SJCRH30 (cell line): ENCODE data around the gene DNLZ. TPM values are rescaled to one million over a fixed set of nuclear protein-coding genes. Genes with fewer than 3 reads are reported as not detected.
A peak's percentile ranks its signal among the peaks of the same experiment; 100 is the strongest.

Source experiments
- DNase-seq, 2 experiments: peaks; one replicate each; pipeline ENCODE4 v3.0.0-alpha.2; 2015 to 2020
- H3K27ac ChIP-seq: fragments of 250-450 bp; sonication (Bioruptor Pico); 2 replicates; pipeline ENCODE4 v1.5.1; 2020; ENCODE audit warnings: mild to moderate bottlenecking, moderate library complexity
- H3K27me3 ChIP-seq: fragments of 250-450 bp; sonication (Bioruptor Pico); 2 replicates; pipeline ENCODE4 v1.5.1; 2020; ENCODE audit warnings: mild to moderate bottlenecking, moderate library complexity
- H3K36me3 ChIP-seq: fragments of 250-450 bp; sonication (Bioruptor Pico); 2 replicates; pipeline ENCODE4 v1.5.1; 2020; ENCODE audit warnings: mild to moderate bottlenecking, moderate library complexity
- H3K4me1 ChIP-seq: fragments of 250-450 bp; sonication (Bioruptor Pico); 2 replicates; pipeline ENCODE4 v1.5.1; 2020; ENCODE audit warnings: mild to moderate bottlenecking, moderate library complexity
- H3K4me3 ChIP-seq: fragments of 250-450 bp; sonication (Bioruptor Pico); 2 replicates; pipeline ENCODE4 v1.5.1; 2020; ENCODE audit warnings: mild to moderate bottlenecking, moderate library complexity
- H3K9me3 ChIP-seq: fragments of 250-450 bp; sonication (Bioruptor Pico); replicated peaks from 2 replicates; pipeline ENCODE4 v1.5.1; 2020; ENCODE audit warnings: mild to moderate bottlenecking, moderate library complexity
- total RNA-seq: library from RNA; depleted of rRNA; stranded (reverse); fragments of >200 nt; shearing (Covaris generic); gene quantifications from 2 replicates; pipeline ENCODE4 v1.2.3, GENCODE V29; 2014

DNLZ gene
- total RNA-seq, 1 experiment from 2014 or later = 17.0 TPM

DNA sequence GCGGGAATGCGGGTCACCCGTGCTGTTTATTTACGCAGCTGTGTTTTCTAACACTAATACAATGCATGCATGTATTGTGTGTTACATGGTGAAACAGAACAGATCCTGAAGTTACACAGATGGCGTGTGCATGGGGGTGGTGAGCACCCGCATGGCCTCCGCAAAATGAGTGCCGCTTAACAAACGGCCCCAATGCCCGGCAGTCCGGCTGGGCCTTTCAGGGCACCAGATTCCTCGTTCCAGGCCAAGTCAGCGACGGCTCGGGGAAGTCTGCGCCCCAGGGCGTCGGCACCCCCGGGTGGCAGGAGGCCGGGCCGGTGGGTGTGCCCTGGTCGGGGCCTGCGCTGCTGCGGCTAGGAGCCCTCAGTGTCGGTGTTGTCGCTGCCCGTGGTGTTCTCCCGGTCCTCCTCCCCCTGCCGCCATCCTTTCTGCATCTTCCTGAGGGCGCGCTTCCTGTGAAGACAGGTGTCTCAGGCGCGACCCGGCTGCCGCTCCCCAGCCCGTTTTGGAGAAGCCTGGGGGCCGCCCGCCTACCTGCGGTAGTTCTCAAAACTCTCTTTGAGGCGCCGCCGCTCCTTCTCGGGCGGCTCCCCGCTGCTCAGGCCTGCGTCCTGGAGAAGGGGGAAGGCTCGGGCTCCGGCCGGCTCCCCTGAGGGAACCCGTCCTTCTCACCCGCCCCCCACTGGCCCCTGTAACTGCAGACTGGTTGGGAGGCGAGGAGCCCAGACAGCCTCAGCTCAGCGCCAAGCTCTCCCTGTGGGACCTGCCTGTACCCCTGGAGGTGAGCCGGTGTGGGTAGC is 605 bp upstream of the DNLZ start:
- Histone ChIP-seq H3K36me3 (peaks cover under 1% of the 10 kb centered on the region; the same call in 1 of the 2 replicates), H3K9me3 (no peaks in the 10 kb centered on the region), H3K4me1 (peaks cover 9% of the 10 kb centered on the region), H3K27ac (no peak overlapping the region), H3K27me3 (no peaks in the 10 kb centered on the region), H3K4me3 (peak overlapping the region; percentile 94)
- no peak for DNase-seq

DNA sequence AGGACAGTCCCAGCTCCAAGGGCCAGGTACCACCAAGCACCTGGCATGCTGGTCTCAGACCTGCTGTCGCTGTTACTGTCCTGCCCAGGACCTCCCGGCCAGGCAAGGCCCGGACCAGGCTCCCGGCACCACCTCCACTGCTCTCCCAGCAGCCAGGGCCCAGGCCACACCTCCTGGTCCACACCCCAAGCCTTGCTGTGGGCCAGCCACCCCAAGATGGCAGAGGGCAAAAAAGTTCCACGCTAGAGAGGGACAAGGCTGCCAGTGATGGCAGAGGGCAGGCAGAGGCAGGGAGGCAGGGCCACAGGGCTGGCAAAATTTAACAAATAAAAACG is 1.1 kb downstream of the DNLZ start:
- Histone ChIP-seq H3K4me3 (no peak overlapping the region), H3K9me3 (no peaks in the 10 kb centered on the region), H3K36me3 (no peaks in the 10 kb centered on the region), H3K27ac (no peak overlapping the region), H3K27me3 (no peaks in the 10 kb centered on the region), H3K4me1 (peaks cover 9% of the 10 kb centered on the region)
- DNase-seq = no peak

DNA sequence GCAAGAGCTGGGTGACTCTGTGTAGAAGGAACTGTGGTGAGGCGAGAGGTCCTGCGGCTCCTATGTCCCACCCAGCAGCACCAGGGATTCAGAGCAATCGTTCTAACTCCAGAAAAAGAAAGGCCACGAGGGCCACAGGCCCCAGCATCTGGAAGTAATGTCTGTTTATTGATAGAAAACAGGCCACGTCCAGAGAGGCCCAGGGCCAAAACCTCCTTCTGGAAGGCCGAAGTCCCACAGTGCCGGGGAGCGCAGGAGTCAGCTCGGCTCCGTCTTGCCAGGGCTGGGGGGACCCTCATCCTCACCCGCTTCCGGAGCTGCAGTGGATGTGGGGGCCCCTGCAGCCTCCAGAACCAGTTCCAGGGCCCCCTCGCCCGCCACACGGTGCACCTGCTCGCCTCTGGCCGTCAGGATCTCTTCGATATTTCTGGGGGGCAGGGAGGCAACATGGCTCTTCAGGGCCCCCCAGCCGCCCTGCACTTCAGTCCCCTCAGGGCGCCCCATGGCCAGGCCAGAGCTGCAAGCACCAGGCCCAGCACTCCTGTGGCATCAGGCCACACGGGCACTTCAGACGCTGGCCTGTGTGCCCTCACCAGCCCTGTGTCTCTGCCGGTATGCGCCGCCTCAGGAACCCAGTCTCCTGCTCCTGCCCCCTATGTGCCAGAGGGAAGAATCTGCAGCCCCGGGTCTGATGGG is 1.6 kb downstream of the DNLZ start:
- H3K27ac ChIP-seq = no peak overlapping the region

DNA sequence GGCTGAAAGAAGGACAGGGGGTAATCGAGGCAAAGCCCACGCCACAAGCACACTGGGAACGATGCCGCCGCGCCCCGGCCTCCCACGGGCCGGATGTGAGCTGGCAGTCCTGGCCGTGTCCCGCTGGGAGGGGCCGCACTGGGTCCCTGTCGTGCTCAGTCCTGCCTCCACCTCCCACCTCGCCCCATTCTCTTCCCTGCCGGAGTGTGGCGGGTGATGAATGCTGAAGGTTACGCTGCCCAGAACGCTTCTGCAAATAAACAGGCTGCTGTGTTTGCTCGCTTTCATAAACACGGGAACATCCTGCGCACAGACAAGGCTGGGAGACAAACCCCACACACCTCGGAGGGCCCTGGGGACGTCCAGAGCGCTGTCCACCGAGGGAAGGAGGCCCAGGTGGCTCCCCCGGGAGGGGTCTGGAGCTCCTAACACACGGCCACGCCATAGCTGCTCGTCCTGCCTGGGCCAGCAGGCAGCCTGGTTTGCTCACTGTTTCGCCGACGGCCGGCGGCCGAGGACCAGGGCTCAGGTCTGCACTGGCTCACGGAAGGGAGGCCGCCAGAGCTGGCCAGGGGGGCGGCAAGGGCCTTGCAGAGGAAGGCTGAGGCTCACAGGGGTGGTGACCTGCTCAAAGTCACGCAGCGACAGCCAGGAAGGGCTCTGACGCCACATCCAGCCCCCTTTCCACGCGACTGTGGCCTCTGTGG is 2.3 kb downstream of the DNLZ start:
- Histone ChIP-seq H3K27me3 (no peaks in the 10 kb centered on the region), H3K4me1 (peaks cover 9% of the 10 kb centered on the region), H3K9me3 (no peaks in the 10 kb centered on the region), H3K4me3 (no peak overlapping the region), H3K27ac (no peak overlapping the region), H3K36me3 (no peaks in the 10 kb centered on the region; the same call in 1 of the 2 replicates)
- no peak for DNase-seq

More for the DNA sequence above, 1.6 kb downstream of the DNLZ start:
- H3K27me3 ChIP-seq = no peaks in the 10 kb centered on the region
- no peaks in the 10 kb centered on the region for H3K36me3 ChIP-seq
- no peak overlapping the region for H3K4me3 ChIP-seq
- H3K9me3 ChIP-seq = no peaks in the 10 kb centered on the region
- H3K4me1 ChIP-seq = peaks cover 9% of the 10 kb centered on the region
- no peak for DNase-seq

DNA sequence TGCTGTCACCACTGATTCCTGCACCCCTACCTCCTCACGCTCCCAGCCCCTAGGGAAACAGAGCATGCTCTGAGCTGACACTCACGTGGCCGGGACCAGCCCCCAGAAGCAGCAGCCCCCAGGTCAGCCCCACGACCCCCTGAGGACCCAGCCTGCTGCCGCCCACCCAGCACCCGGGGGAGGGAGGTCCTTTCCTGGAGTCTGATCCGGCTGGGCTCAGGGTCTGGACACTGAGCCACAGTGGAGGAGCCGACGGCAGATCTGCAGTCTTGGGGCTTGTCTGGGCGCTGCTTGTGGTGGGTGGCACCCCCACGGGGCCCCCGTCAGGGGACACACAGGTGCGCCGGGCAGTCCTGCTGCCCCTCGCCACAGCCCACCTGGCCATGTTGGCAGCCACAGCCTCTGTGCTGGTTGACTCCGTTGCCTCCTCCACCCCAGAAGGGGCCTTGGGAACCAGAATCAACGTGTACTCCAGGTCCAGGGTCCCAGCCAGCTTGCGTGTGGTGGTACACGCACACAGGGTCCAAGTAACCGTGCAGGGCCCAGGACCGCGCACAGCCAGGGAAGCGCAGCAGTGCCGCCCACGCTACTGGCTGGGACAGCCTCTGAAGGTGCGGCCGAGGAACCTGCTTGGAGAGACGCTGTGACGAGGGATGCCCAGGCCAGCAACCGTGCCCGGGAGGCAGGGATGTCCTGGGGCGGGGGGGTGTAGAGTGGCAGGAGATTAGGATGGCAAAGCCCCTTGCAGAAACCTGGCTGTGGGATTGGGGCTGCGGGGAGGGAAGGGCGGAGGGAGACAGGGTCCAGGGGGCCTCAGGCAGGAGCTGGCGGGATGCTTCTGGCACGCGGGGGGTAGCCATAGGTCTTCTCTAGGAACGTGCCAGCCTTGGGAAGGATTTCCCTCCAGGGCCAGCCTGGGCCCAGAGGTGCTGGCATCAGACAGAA is 3.5 kb downstream of the DNLZ start:
- peaks cover 9% of the 10 kb centered on the region for H3K4me1 ChIP-seq
- H3K27ac ChIP-seq = no peak overlapping the region

DNA sequence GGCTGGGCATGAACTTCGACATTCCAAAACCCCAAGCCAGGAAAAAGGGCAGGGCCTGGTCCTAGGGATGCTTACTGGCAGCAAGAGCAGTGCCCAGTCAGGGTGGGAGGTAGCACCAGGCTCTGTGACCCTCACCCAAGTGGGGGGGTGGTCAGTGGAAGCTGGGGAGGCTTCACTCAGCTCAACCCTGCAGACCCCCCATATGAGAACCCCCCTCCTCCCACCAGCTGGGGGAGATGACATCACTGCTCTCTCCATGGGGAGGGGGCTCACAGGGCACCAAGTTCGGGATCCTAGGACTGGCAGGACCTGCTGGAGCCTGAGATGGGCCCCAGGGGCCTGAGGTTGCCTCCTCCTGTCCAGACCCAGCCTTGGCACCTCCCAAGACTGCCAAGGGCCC is 4.7 kb downstream of the DNLZ start:
- no peak overlapping the region for H3K4me3 ChIP-seq
- no peaks in the 10 kb centered on the region for H3K27me3 ChIP-seq
- peaks cover 4% of the 10 kb centered on the region for H3K4me1 ChIP-seq
- no peak overlapping the region for H3K27ac ChIP-seq
- no peak for DNase-seq
- H3K9me3 ChIP-seq = no peaks in the 10 kb centered on the region
- no peaks in the 10 kb centered on the region; the same call in 1 of the 2 replicates for H3K36me3 ChIP-seq

More for the DNA sequence above, 3.5 kb downstream of the DNLZ start:
- H3K27me3 ChIP-seq = no peaks in the 10 kb centered on the region
- no peak overlapping the region for H3K4me3 ChIP-seq
- no peak for DNase-seq
- H3K9me3 ChIP-seq = no peaks in the 10 kb centered on the region
- no peaks in the 10 kb centered on the region; the same call in 1 of the 2 replicates for H3K36me3 ChIP-seq

DNA sequence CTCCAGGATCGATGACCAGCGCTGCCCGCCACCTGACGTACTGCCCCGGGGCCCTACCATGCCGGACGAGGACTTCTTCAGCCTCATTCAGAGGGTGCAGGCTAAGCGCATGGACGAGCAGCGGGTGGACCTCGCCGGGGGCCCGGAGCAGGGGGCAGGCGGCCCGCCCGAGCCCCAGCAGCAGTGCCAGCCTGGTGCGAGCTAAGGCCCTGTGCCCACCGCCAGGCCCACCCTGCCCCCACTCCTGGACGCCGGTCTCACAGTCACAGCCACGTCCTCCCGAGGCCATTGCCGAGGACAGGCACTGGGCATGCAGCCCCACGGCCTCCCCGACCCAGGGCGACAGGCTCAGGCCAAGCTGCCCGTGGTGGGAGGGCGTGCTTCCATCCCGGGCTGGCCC is 5.5 kb downstream of the DNLZ start:
- no peaks in the 10 kb centered on the region; the same call in 1 of the 2 replicates for H3K36me3 ChIP-seq
- no peaks in the 10 kb centered on the region for H3K27me3 ChIP-seq
- no peak overlapping the region for H3K4me3 ChIP-seq
- DNase-seq = no peak
- peaks cover 3% of the 10 kb centered on the region; the same call in 1 of the 2 replicates for H3K4me1 ChIP-seq
- no peak overlapping the region for H3K27ac ChIP-seq
- no peaks in the 10 kb centered on the region for H3K9me3 ChIP-seq

DNA sequence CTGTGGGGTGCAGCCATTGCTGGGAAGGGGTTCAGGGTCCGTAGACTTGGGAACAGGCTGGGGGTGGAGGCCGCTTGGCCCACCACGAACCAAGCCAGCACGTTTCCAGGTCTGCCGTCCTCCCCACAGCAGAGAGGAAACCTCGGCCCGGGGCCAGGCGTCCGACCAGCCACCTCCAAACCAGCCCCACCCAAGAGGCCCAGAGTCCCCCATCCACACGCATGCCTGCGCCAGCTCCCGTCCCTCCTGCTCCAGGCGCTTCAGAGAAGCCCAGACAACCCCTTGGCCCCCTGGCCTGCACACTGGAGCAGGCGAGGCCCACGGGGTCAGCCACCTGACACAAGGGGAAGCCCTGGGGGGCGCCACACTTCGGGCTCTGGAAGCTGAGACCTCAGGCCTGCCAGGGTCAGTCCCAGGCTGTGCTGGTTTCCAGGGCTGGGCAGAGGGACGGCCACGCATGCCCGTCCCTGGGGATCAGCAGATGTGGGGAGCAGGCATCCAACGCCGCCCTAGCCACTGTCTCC is 6.3 kb downstream of the DNLZ start:
- H3K4me1 ChIP-seq = no peaks in the 10 kb centered on the region
- no peak overlapping the region for H3K4me3 ChIP-seq
- H3K27me3 ChIP-seq = no peaks in the 10 kb centered on the region
- H3K27ac ChIP-seq = no peak overlapping the region
- DNase-seq = no peak
- no peaks in the 10 kb centered on the region; the same call in 1 of the 2 replicates for H3K36me3 ChIP-seq
- H3K9me3 ChIP-seq = no peaks in the 10 kb centered on the region

DNA sequence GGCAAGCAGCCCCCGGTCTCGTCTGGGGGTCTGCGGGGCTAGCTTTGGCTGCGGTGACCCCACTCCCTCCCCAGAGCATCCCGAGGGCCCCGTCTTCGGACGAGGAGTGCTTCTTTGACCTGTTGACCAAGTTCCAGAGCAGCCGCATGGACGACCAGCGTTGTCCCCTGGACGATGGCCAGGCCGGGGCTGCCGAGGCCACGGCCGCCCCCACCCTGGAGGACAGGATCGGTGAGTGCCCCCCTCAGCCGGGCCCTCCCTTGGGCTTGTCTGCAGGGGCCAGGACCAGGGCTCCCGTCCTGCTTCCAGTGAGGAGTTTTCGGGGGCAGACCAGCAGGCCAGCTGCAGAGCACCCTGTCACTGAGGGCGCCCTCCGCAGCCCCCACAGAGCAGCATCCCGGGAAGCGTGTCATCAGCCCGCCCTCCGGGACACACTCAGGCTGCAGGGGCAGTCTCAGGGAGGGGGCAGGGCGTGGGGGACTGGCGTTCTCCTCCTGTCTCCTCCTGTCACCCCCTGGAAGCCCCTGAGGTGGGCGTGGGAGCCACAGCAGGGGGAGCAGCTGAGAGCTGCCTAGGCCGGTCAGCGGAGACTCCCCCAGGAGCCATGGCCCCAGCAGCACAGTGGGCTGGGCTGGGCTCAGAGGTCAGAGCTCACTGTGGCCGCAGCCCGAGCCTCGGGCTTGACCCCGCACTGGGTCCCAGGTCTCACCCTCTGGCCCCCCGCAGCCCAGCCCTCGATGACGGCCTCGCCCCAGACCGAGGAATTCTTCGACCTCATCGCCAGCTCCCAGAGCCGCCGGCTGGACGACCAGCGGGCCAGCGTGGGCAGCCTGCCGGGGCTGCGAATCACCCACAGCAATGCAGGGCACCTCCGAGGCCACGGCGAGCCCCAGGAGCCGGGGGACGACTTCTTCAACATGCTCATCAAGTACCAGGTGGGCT is 7.7 kb downstream of the DNLZ start:
- H3K4me1 ChIP-seq = peaks cover 6% of the 10 kb centered on the region
- no peaks in the 10 kb centered on the region for H3K27me3 ChIP-seq
- no peak overlapping the region for H3K27ac ChIP-seq
- no peak overlapping the region for H3K4me3 ChIP-seq
- H3K9me3 ChIP-seq = no peaks in the 10 kb centered on the region
- no peak for DNase-seq
- H3K36me3 ChIP-seq = no peaks in the 10 kb centered on the region; the same call in 1 of the 2 replicates

DNA sequence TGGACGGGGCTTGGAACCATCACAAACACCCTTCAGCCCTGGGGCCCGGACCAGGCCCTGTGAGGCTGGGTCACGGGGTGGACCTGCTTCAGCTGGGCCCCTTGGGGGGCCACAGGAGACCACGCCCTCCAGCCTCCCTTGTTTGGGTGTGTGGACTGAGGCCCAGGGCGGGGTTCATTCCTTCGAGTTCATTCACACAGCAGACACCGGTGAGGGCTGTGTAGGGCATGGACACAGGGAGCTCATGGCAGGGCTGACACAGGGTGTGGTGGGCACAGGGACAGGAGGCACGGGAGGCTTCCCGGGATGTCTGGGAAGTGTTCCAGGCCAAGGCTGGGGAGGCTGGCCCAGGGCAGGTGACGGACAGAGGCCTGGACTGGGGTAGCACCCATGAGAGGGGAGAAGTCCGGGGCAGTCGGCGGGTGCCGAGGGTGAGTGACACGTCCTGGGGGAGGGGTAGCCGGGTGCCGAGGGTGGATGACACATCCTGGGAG is 8.9 kb downstream of the DNLZ start:
- no peak overlapping the region for H3K4me3 ChIP-seq
- no peaks in the 10 kb centered on the region for H3K9me3 ChIP-seq
- peaks cover 6% of the 10 kb centered on the region for H3K4me1 ChIP-seq
- H3K27me3 ChIP-seq = no peaks in the 10 kb centered on the region
- H3K36me3 ChIP-seq = no peaks in the 10 kb centered on the region; the same call in 1 of the 2 replicates
- no peak for DNase-seq
- H3K27ac ChIP-seq = no peak overlapping the region

DNA sequence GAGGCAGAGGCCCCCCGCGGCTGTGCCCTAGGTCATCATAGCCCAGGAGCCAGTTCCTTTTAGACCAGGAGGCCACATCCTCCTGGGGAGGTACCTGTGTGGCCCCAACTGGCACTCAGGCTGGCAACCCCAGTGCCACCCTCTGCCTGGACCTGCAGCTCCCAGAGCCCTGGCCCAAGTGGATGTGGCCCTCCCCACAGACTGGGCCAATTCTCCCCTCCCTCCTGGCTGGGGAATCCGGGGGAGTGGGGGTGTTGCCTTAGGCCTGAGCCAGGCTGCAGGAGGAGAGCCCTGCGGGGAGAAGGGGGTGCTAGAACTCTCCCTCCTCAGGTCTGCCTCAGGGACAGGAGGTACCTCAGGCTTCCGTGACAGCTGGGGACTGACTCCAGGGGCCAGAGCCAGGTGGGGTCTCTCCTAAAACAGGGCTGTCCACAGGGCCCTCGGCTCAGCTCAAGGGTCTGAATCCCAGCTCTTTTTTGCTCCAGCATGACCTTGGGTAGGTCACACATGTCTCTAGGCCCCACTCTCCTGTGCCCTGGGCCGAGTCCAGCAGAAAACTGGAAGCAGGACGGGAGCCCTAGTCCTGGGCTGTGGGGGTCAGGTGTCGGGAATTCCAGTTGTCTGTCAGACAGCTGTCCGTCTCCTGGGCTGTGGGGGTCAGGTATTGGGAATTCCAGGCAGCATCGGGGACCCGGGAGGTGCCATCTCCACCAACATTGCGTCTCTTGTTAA is 9.6 kb downstream of the DNLZ start:
- peaks cover 9% of the 10 kb centered on the region for H3K4me1 ChIP-seq
- H3K36me3 ChIP-seq = no peaks in the 10 kb centered on the region; the same call in 1 of the 2 replicates
- no peak overlapping the region for H3K27ac ChIP-seq
- no peaks in the 10 kb centered on the region for H3K27me3 ChIP-seq
- H3K4me3 ChIP-seq = no peak overlapping the region
- no peaks in the 10 kb centered on the region for H3K9me3 ChIP-seq
- DNase-seq = no peak

DNA sequence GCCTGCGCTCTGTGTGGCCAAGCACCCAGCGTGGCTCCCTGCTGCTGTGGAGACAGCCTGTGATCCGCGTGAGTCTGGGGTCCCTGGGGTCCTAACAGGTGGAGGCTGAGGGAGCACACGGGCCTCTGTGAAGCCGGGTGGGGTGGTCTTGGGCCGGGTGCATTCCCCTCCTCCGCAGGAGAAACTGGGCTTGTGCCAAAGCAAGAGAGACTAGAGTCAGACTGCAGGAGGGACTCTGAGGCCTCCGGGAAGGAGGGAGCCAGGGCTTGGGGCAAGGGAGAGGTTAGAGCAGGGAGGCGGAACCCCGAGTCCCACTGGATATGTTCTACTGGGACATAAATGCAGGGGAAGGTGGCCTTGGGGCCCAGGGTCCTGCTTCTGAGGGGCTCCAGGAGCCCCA is 10.5 kb downstream of the DNLZ start:
- no peaks in the 10 kb centered on the region; the same call in 1 of the 2 replicates for H3K36me3 ChIP-seq

More for the DNA sequence above, 10.5 kb downstream of the DNLZ start:
- Histone ChIP-seq H3K4me1 (peaks cover 15% of the 10 kb centered on the region), H3K27ac (no peak overlapping the region), H3K4me3 (no peak overlapping the region), H3K9me3 (no peaks in the 10 kb centered on the region), H3K27me3 (no peaks in the 10 kb centered on the region)
- no peak for DNase-seq
